Measurements from ENCODE around the gene ATP8B1. TPM values are rescaled to one million over a fixed set of nuclear protein-coding genes. Genes with fewer than 3 reads are reported as not detected.

Gene ATP8B1
- total and polyA plus RNA-seq, 2 of the 8 experiments (the other 6 are each of a cell fraction or from before 2014, with no cell fraction given): 1.1 to 4.6 TPM

GRCh38 chr18:57630002-57630753 lies 172.9 kb downstream of the ATP8B1 start:
- FAIRE-seq: no peak
- WGBS, 2 experiments (ENCODE audit: extremely low coverage in 1 of 2, insufficient coverage in 1 of 2, insufficient read length in 1 of 2, insufficient replicate concordance in 2 of 2, low coverage in 1 of 2, low lambda C conversion rate in 2 of 2, missing lambda C conversion rate in 1 of 2): 11% methylated on average over 52 of the region's 52 CpGs; no CpG with 5 or more reads in 1 of the 2 experiments
- TF ChIP-seq KDM4A (IDR thresholded peaks at IDR 0.05; ENCODE audit: low read depth, low read length, severe bottlenecking): peak; percentile 42
- TF ChIP-seq PHF8 (conservative IDR thresholded peaks at IDR 0.05; ENCODE audit: low read depth, low read length): peak; percentile 60
- peak; percentile 53 for TF ChIP-seq SIX5 (IDR thresholded peaks at IDR 0.05; ENCODE audit: low read depth, low read length)
- TF ChIP-seq JUND (IDR thresholded peaks at IDR 0.05; ENCODE audit: low read length): peak; percentile 60; the same call in 1 of the 2 replicates
- peak; percentile 26; the same call in 1 of the 2 replicates for TF ChIP-seq EGR1 (IDR thresholded peaks at IDR 0.05; ENCODE audit: borderline replicate concordance, low read depth, low read length)
- TF ChIP-seq ATF3 (IDR thresholded peaks at IDR 0.05; ENCODE audit: insufficient read depth, low read depth, low read length): no peak
- no peak; the same call in 1 of the 2 replicates for TF ChIP-seq POU5F1 (IDR thresholded peaks at IDR 0.05; ENCODE audit: low read depth, low read length)
- peak; percentile 97 for TF ChIP-seq MAX (IDR thresholded peaks at IDR 0.05)
- TF ChIP-seq TBP (IDR thresholded peaks at IDR 0.05; ENCODE audit: low read depth, low read length): peak; percentile 70; the same call in 1 of the 2 replicates
- peak; percentile 50 for TF ChIP-seq TAF7 (optimal IDR thresholded peaks at IDR 0.05; ENCODE audit: borderline replicate concordance, low read depth, low read length)

More at GRCh38 chr18:57630002-57630753, 172.9 kb downstream of the ATP8B1 start:
- Histone ChIP-seq H2BK15ac (ENCODE audit: low read length) (no peak overlapping the region), H4K5ac (ENCODE audit: insufficient read length, low read depth, low read length) (peak overlapping the region; percentile 71), H3K4ac (replicated peaks; ENCODE audit: insufficient read length, low read depth, low read length) (no peak overlapping the region), H3K4me2 (ENCODE audit: insufficient read depth in 1 of 2, low read depth in 2 of 2, low read length in 2 of 2) (peak overlapping the region; percentile 37 to 90), H2BK5ac (ENCODE audit: low read depth, low read length) (peak overlapping the region; percentile 78; the same call in 1 of the 2 replicates), H4K8ac (ENCODE audit: extremely low read depth, insufficient read depth, low read length) (peak overlapping the region; percentile 93), H3K4me1 (replicated peaks in 1 of 4; ENCODE audit: control insufficient read depth in 3 of 4, insufficient read depth in 4 of 4, low read length in 3 of 4) (no peaks in the 10 kb centered on the region; a peak in 1 of 7 replicates), H3K4me3 (ENCODE audit: extremely low read depth in 1 of 4, insufficient read depth in 2 of 4, low read depth in 3 of 4, low read length in 4 of 4) (peak overlapping the region; percentile 51 to 72 (median 67)), H3K18ac (ENCODE audit: extremely low read depth, low read length) (peak overlapping the region; percentile 60), H3K9me3 (ENCODE audit: insufficient read depth in 2 of 2, low read depth in 1 of 2, low read length in 1 of 2) (no peaks in the 10 kb centered on the region), H3K27ac (ENCODE audit: low read depth, low read length) (peak overlapping the region; percentile 61; the same call in 1 of the 2 replicates), H3K56ac (replicated peaks; ENCODE audit: insufficient read length, low read depth, low read length) (peak overlapping the region; percentile 64), H2AK5ac (ENCODE audit: low read depth, low read length) (no peak overlapping the region), H3K14ac (ENCODE audit: insufficient read length) (no peak overlapping the region), H2BK120ac (replicated peaks; ENCODE audit: low read depth, low read length) (no peak overlapping the region), H3K27me3 (replicated peaks in 1 of 4; ENCODE audit: control insufficient read depth in 3 of 4, extremely low read depth in 1 of 4, insufficient read depth in 3 of 4, low read length in 3 of 4) (no peaks in the 10 kb centered on the region), H2BK20ac (ENCODE audit: low read length) (no peak overlapping the region), H3K79me1 (ENCODE audit: low read depth, low read length) (no peaks in the 10 kb centered on the region), H2AFZ (ENCODE audit: low read length) (peak overlapping the region; percentile 84), H3K23ac (ENCODE audit: insufficient read length) (no peak overlapping the region), H4K20me1 (replicated peaks in 1 of 2; ENCODE audit: control insufficient read depth in 1 of 2, insufficient read depth in 2 of 2, low read length in 2 of 2) (no peaks in the 10 kb centered on the region), H2BK12ac (ENCODE audit: low read depth, low read length) (no peak overlapping the region), H3K36me3 (ENCODE audit: control insufficient read depth in 2 of 4, insufficient read depth in 4 of 4, low read length in 3 of 4) (no peaks in the 10 kb centered on the region; a peak in 1 of 8 replicates), H3K9ac (replicated peaks in 1 of 4; ENCODE audit: extremely low read depth in 1 of 4, low read depth in 3 of 4, low read length in 3 of 4) (peak overlapping the region in 3 of 4 experiments; percentile 26 to 64 (median 45); a peak in 3 of 7 replicates), H3K79me2 (ENCODE audit: control insufficient read depth in 1 of 2, insufficient read depth in 2 of 2, low read length in 2 of 2) (no peaks in the 10 kb centered on the region), H4K91ac (replicated peaks; ENCODE audit: insufficient read length, low read length) (peak overlapping the region; percentile 84), H3K23me2 (ENCODE audit: low read depth, low read length) (no peaks in the 10 kb centered on the region; the same call in 1 of the 2 replicates)
- CTCF ChIA-PET (ENCODE audit: partially characterized antibody): interaction anchor here (0.6 to 2.4 kb wide), 19 partner anchors 9 to 1411 kb away, joined by 3 to 9 read pairs (median 3); partner anchors contain the start of gene NARS1
- peak; percentile 91 to 97 for DNase-seq (ENCODE audit: low read depth in 1 of 2, low spot score in 2 of 2)
- POLR2A ChIA-PET (ENCODE audit: partially characterized antibody): interaction anchor here (0.5 to 2.1 kb wide), 5 partner anchors 8 to 198 kb away, joined by 3 to 8 read pairs (median 4); partner anchors contain the start of gene NARS1

Measured in H1 (cell line).